H9 (cell line): Measurements from ENCODE around the gene INTS6. TPM values are rescaled to one million over a fixed set of nuclear protein-coding genes. Genes with fewer than 3 reads are reported as not detected.
"Not testable (repeated sequence)": the region's sequence is repeated elsewhere in the genome, so short reads cannot be mapped to it uniquely, and the experiment has no call there.

ENCODE experiments used
- DNase-seq: peaks from one replicate; pipeline ENCODE4 v3.0.0-alpha.2; 2017
- H2AFZ ChIP-seq: one replicate; pipeline ENCODE4 v1.6.1; 2013; ENCODE audit warnings: mild to moderate bottlenecking, low read length, control low read depth, moderate library complexity
- H2AK5ac ChIP-seq: 2 replicates; pipeline ENCODE4 v1.6.1; 2013; ENCODE audit warnings: low read length, control low read depth, mixed read lengths; ENCODE audit not compliant: insufficient read length
- H2BK120ac ChIP-seq: one replicate; pipeline ENCODE4 v1.6.1; 2013; ENCODE audit warnings: low read depth, mild to moderate bottlenecking, low read length, control low read depth, inconsistent platforms; ENCODE audit not compliant: poor library complexity, severe bottlenecking
- H2BK12ac ChIP-seq: 2 replicates; pipeline ENCODE4 v1.6.1; 2013; ENCODE audit warnings: low read length, control low read depth, mixed read lengths, low read depth; ENCODE audit not compliant: insufficient read length
- H2BK15ac ChIP-seq: 2 replicates; pipeline ENCODE4 v1.6.1; 2013; ENCODE audit warnings: low read depth, low read length, control low read depth
- H2BK20ac ChIP-seq: one replicate; pipeline ENCODE4 v1.6.1; 2013; ENCODE audit warnings: low read depth, mild to moderate bottlenecking, low read length, control low read depth, inconsistent platforms; ENCODE audit not compliant: poor library complexity, severe bottlenecking
- H2BK5ac ChIP-seq: 2 replicates; pipeline ENCODE4 v1.6.1; 2013; ENCODE audit warnings: low read length, control low read depth, mixed read lengths; ENCODE audit not compliant: insufficient read length
- H3K14ac ChIP-seq: 2 replicates; pipeline ENCODE4 v1.6.1; 2013; ENCODE audit warnings: low read length, control low read depth; ENCODE audit not compliant: insufficient read depth
- H3K18ac ChIP-seq: 2 replicates; pipeline ENCODE4 v1.6.1; 2013; ENCODE audit warnings: low read depth, mild to moderate bottlenecking, mixed read lengths, low read length, control low read depth; ENCODE audit not compliant: insufficient read length
- H3K23ac ChIP-seq: 2 replicates; pipeline ENCODE4 v1.6.1; 2013; ENCODE audit warnings: low read length, control low read depth, mixed read lengths, low read depth; ENCODE audit not compliant: insufficient read length
- H3K23me2 ChIP-seq: 2 replicates; pipeline ENCODE4 v1.6.1; 2013; ENCODE audit warnings: low read depth, mild to moderate bottlenecking, mixed read lengths, low read length, control low read depth; ENCODE audit not compliant: insufficient read length, poor library complexity, severe bottlenecking
- H3K27ac ChIP-seq: 2 replicates; pipeline ENCODE4 v1.5.1; 2013; ENCODE audit warnings: low read length, control low read depth, mixed read lengths, low read depth; ENCODE audit not compliant: insufficient read length
- H3K27me3 ChIP-seq: 2 replicates; pipeline ENCODE4 v1.6.1; 2013; ENCODE audit warnings: low read length, control low read depth, inconsistent platforms; ENCODE audit not compliant: insufficient read depth
- H3K4ac ChIP-seq: 2 replicates; pipeline ENCODE4 v1.6.1; 2013; ENCODE audit warnings: low read depth, mild to moderate bottlenecking, control low read depth, inconsistent platforms, low read length, moderate library complexity
- H3K4me1 ChIP-seq: 2 replicates; pipeline ENCODE4 v1.6.1; 2013; ENCODE audit warnings: low read length, control low read depth, inconsistent platforms; ENCODE audit not compliant: insufficient read depth
- H3K4me2 ChIP-seq: 2 replicates; pipeline ENCODE4 v1.6.1; 2013; ENCODE audit warnings: low read length, control low read depth, mixed read lengths; ENCODE audit not compliant: insufficient read length, insufficient read depth
- H3K56ac ChIP-seq: 2 replicates; pipeline ENCODE4 v1.6.1; 2013; ENCODE audit warnings: low read depth, mild to moderate bottlenecking, mixed read lengths, low read length, control low read depth; ENCODE audit not compliant: insufficient read length
- H3K79me1 ChIP-seq: 2 replicates; pipeline ENCODE4 v1.6.1; 2013; ENCODE audit warnings: low read depth, mild to moderate bottlenecking, moderate library complexity, low read length, control low read depth, inconsistent platforms; ENCODE audit not compliant: insufficient read depth, poor library complexity, severe bottlenecking
- H3K79me2 ChIP-seq: 2 replicates; pipeline ENCODE4 v1.6.1; 2013; ENCODE audit warnings: low read length, control low read depth, inconsistent platforms; ENCODE audit not compliant: insufficient read depth
- H3K9ac ChIP-seq: 2 replicates; pipeline ENCODE4 v1.6.1; 2013; ENCODE audit warnings: low read length, control low read depth, mixed read lengths; ENCODE audit not compliant: insufficient read length; ENCODE audit errors: extremely low read depth
- H3K9me3 ChIP-seq: one replicate; pipeline ENCODE4 v1.6.1; 2013; ENCODE audit warnings: low read depth, low read length, inconsistent platforms; ENCODE audit not compliant: control insufficient read depth
- H3T11ph ChIP-seq: one replicate; pipeline ENCODE4 v1.6.1; 2013; ENCODE audit warnings: mild to moderate bottlenecking, low read length, control low read depth, inconsistent platforms
- H4K20me1 ChIP-seq: one replicate; pipeline ENCODE4 v1.6.1; 2013; ENCODE audit not compliant: control insufficient read depth, insufficient read length, insufficient read depth
- H4K5ac ChIP-seq: 2 replicates; pipeline ENCODE4 v1.6.1; 2013; ENCODE audit warnings: low read depth, mild to moderate bottlenecking, mixed read lengths, low read length, control low read depth; ENCODE audit not compliant: insufficient read length
- H4K8ac ChIP-seq: replicated peaks from 2 replicates; pipeline ENCODE4 v1.6.1; 2013; ENCODE audit warnings: low read length, control low read depth, mixed read lengths, low read depth; ENCODE audit not compliant: insufficient read length
- H4K91ac ChIP-seq: 2 replicates; pipeline ENCODE4 v1.6.1; 2013; ENCODE audit warnings: low read depth, mild to moderate bottlenecking, moderate library complexity, mixed read lengths, low read length, control low read depth; ENCODE audit not compliant: insufficient read length
- H3K27ac Mint-ChIP-seq, 3 experiments: 2 replicates in 2 of 3; 3 replicates in 1 of 3; pipeline ENCODE4 v1.8.0; 2020 to 2021; ENCODE audit warnings: mixed read lengths in 3 of 3, mild to moderate bottlenecking in 1 of 3, moderate library complexity in 1 of 3
- H3K27me3 Mint-ChIP-seq: 2 replicates; pipeline ENCODE4 v1.8.0; 2021; ENCODE audit warnings: low read depth, mild to moderate bottlenecking, moderate library complexity, mixed read lengths
- H3K36me3 Mint-ChIP-seq, 3 experiments: 2 replicates in 2 of 3; 3 replicates in 1 of 3; pipeline ENCODE4 v1.8.0; 2020 to 2021; ENCODE audit warnings: low read depth in 3 of 3, mixed read lengths in 3 of 3; ENCODE audit not compliant: insufficient read depth in 1 of 3
- H3K4me1 Mint-ChIP-seq, 2 experiments: 2 replicates each; pipeline ENCODE4 v1.8.0; 2020; ENCODE audit warnings: mixed read lengths in 2 of 2
- H3K4me3 Mint-ChIP-seq, 2 experiments: 2 replicates in 1 of 2; 3 replicates in 1 of 2; pipeline ENCODE4 v1.8.0; 2020 to 2021; ENCODE audit warnings: mild to moderate bottlenecking in 2 of 2, mixed read lengths in 2 of 2, moderate library complexity in 1 of 2
- H3K9me3 Mint-ChIP-seq, 2 experiments: 2 replicates in 1 of 2; 3 replicates in 1 of 2; pipeline ENCODE4 v1.8.0; 2020; ENCODE audit warnings: mild to moderate bottlenecking in 2 of 2, mixed read lengths in 2 of 2, moderate library complexity in 1 of 2
- WGBS: extraction: QIAGEN DNeasy Blood & Tissue Kit; methylation state at CpG from one replicate; pipeline ENCODE4 v1.1.7; 2013; ENCODE audit warnings: missing lambda C conversion rate, low lambda C conversion rate, mixed read lengths; ENCODE audit not compliant: insufficient read length; ENCODE audit errors: extremely low coverage; 5-methylcytosine and 5-hydroxymethylcytosine counted together
- total RNA-seq: library from RNA; stranded (reverse); gene quantifications from 2 replicates; pipeline ENCODE4 v1.2.1, GENCODE V29; 2021
- TF ChIP-seq, protein P1 (sequence below): fragments of 200-600 bp; sonication (generic); conservative IDR thresholded peaks from 3 replicates; pipeline ENCODE4 v1.8.0; 2021; ENCODE audit warnings: antibody characterized with exemption, mild to moderate bottlenecking

Gene INTS6
- total RNA-seq, 1 experiment from 2014 or later = 61.2 TPM

DNA sequence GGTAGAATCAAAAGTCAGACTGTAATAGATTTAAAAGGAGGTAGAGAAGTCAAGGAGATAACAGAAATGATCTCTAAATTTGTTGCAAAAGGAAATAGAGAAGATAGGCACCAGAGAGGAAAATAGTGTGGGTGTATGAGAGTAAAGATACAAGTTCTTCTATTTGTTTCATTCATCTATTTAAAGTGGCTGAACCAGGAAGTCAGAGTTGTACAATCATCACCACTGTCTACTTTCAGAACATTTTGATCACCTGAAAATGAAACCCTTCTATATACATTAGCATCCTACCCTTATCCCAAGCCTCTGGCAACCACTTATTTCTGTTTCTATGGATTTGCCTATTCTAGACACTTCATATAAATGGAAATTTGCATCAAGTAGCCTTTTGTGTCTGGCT lies 36.7 kb downstream of the INTS6 start:
- no peak overlapping the region for H3K4me2 ChIP-seq
- H3K27ac Mint-ChIP-seq = no peak overlapping the region
- no peak overlapping the region for H2BK120ac ChIP-seq
- peaks cover 2% of the 10 kb centered on the region; the same call in 1 of the 2 replicates for H3K79me2 ChIP-seq
- H3K23me2 ChIP-seq = no peaks in the 10 kb centered on the region
- no peak overlapping the region for H2BK5ac ChIP-seq
- no peaks in the 10 kb centered on the region for H3K27me3 Mint-ChIP-seq
- H3K27me3 ChIP-seq = no peaks in the 10 kb centered on the region
- DNase-seq = no peak
- H3K14ac ChIP-seq = no peak overlapping the region
- no peak overlapping the region for H3K56ac ChIP-seq
- no peak overlapping the region for H4K8ac ChIP-seq
- H2BK15ac ChIP-seq = no peak overlapping the region
- peaks cover 19% of the 10 kb centered on the region in 2 experiments for H3K4me1 Mint-ChIP-seq
- H4K91ac ChIP-seq = no peak overlapping the region
- H3K9ac ChIP-seq = no peak overlapping the region
- H2AK5ac ChIP-seq = no peak overlapping the region
- no peak overlapping the region for H3K4ac ChIP-seq
- peaks cover 2% of the 10 kb centered on the region for H3K79me1 ChIP-seq
- no peak overlapping the region for H3K18ac ChIP-seq
- TF ChIP-seq, protein P1, sequence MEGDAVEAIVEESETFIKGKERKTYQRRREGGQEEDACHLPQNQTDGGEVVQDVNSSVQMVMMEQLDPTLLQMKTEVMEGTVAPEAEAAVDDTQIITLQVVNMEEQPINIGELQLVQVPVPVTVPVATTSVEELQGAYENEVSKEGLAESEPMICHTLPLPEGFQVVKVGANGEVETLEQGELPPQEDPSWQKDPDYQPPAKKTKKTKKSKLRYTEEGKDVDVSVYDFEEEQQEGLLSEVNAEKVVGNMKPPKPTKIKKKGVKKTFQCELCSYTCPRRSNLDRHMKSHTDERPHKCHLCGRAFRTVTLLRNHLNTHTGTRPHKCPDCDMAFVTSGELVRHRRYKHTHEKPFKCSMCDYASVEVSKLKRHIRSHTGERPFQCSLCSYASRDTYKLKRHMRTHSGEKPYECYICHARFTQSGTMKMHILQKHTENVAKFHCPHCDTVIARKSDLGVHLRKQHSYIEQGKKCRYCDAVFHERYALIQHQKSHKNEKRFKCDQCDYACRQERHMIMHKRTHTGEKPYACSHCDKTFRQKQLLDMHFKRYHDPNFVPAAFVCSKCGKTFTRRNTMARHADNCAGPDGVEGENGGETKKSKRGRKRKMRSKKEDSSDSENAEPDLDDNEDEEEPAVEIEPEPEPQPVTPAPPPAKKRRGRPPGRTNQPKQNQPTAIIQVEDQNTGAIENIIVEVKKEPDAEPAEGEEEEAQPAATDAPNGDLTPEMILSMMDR = no peak
- H4K20me1 ChIP-seq = no peaks in the 10 kb centered on the region
- no peak overlapping the region for H3K4me3 Mint-ChIP-seq
- peaks cover 13% of the 10 kb centered on the region for H3K9me3 ChIP-seq
- H4K5ac ChIP-seq = no peak overlapping the region
- H2AFZ ChIP-seq = no peak overlapping the region
- H3K9me3 Mint-ChIP-seq = peaks cover 24 to 26% of the 10 kb centered on the region in 2 experiments
- H3T11ph ChIP-seq = no peak overlapping the region
- H2BK12ac ChIP-seq = no peak overlapping the region
- no peaks in the 10 kb centered on the region; the same call in 1 of the 2 replicates for H3K4me1 ChIP-seq
- no peak overlapping the region for H3K27ac ChIP-seq
- no peak overlapping the region for H3K23ac ChIP-seq
- peaks cover 53 to 59% (median 59%) of the 10 kb centered on the region in 3 experiments for H3K36me3 Mint-ChIP-seq
- no peak overlapping the region for H2BK20ac ChIP-seq

DNA sequence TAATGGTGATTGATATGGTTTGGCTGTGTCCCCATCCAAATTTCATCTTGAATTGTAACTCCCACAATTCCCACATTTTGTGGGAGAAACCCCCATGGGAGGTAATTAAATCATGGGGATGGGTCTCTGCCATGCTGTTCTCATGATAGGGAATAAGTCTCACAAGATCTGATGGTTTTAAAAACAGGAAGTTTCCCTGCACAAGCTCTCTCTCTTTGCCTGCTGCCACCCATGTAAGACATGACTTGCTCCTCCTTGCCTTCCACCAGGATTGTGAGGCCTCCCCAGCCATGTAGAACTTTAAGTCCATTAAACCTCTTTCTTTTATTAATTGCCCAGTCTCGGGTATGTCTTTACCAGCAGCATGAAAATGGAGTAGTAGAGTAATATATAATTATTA lies 37.5 kb downstream of the INTS6 start:
- not testable (repeated sequence) for H3K4me1 ChIP-seq, H3K23me2 ChIP-seq, H3K27me3 ChIP-seq, H4K20me1 ChIP-seq, H4K91ac ChIP-seq, H3T11ph ChIP-seq, H2BK12ac ChIP-seq, H3K79me2 ChIP-seq, DNase-seq, H3K23ac ChIP-seq, H2BK120ac ChIP-seq, H3K4me2 ChIP-seq, H3K4me3 Mint-ChIP-seq, H3K56ac ChIP-seq, H4K5ac ChIP-seq, H3K9ac ChIP-seq, H2BK5ac ChIP-seq, H3K27ac Mint-ChIP-seq, H3K79me1 ChIP-seq, H4K8ac ChIP-seq, H3K14ac ChIP-seq, H3K27me3 Mint-ChIP-seq, H3K18ac ChIP-seq, H3K27ac ChIP-seq, H2AK5ac ChIP-seq, H2BK20ac ChIP-seq, H2AFZ ChIP-seq, H2BK15ac ChIP-seq, H3K4ac ChIP-seq
- WGBS = no CpG with 5 or more reads among the region's 1 CpG
- peaks cover 24 to 26% of the 10 kb centered on the region in 2 experiments for H3K9me3 Mint-ChIP-seq
- peaks cover 49 to 59% (median 53%) of the 10 kb centered on the region in 3 experiments for H3K36me3 Mint-ChIP-seq
- H3K9me3 ChIP-seq = peaks cover 13% of the 10 kb centered on the region
- H3K4me1 Mint-ChIP-seq = peaks cover 16 to 17% of the 10 kb centered on the region in 2 experiments
